ENCODE results near the gene MGLL. TPM values are rescaled to one million over a fixed set of nuclear protein-coding genes. Genes with fewer than 3 reads are reported as not detected.

The MGLL gene
- total RNA-seq, 1 experiment from 2014 or later, result 6.8 TPM

DNA sequence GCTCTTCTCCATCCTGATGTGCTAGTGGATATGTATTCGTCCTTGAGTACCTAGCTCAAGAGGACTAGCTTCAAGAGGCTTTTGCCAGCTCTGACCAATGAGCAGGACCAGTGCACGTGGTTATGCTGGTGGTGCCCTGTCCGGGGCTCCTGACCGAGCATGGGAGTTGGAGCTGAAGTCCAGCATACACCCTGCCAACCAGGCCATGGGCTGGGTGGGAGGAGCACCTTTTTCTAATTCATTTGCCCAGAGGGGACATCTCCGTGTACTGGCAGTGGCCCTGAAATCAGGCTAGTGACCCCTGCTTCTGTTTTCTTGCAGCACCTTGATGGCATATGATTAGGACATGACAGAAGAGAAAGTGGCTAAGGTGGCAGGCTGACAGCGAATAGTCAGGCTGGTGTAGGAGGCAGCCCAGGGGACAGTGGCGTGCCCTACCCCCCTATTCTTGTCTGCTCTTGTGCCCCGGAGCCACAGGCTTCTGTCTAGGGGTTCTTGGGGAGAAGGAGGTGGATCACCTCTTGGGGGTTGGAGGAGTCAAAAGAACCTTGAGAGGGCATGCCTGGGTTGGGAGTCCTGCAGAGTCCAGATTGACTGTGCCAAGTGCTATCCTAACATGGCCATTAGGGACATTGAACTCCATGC, 176.8 kb downstream of the MGLL start:
- DNase-seq (ENCODE audit: low read depth, low spot score) (no peak), ATAC-seq (no peak)
- RAD21 ChIA-PET (ENCODE audit: low non-redundant PET in 1 of 2, low total read pairs in 2 of 2, uncharacterized antibody in 2 of 2, unreplicated experiment in 2 of 2), result no interaction called here
- POLR2A ChIA-PET, result no interaction called here
- Histone ChIP-seq H3K4me1 (ENCODE audit: control insufficient read depth in 1 of 2, insufficient read depth in 2 of 2, low read length in 2 of 2) (no peaks in the 10 kb centered on the region), H3K27me3 (ENCODE audit: insufficient read depth, low read length) (no peaks in the 10 kb centered on the region), H2AFZ (ENCODE audit: low read depth, low read length, poor library complexity, severe bottlenecking) (no peak overlapping the region), H3K79me2 (ENCODE audit: insufficient read depth, low read length) (no peaks in the 10 kb centered on the region), H3K9me2 (ENCODE audit: insufficient read depth) (no peaks in the 10 kb centered on the region), H3K9ac (ENCODE audit: low read length) (no peak overlapping the region), H3K36me3 (ENCODE audit: control insufficient read depth in 1 of 2, insufficient read depth in 2 of 2, low read length in 2 of 2) (no peaks in the 10 kb centered on the region), H3K4me3 (replicated peaks in 1 of 2; ENCODE audit: low read depth in 1 of 2, low read length in 2 of 2) (no peak overlapping the region), H3K27ac (ENCODE audit: low read depth, low read length) (no peak overlapping the region), H3K4me2 (ENCODE audit: low read length) (no peak overlapping the region), H3K9me3 (ENCODE audit: control insufficient read depth in 1 of 2, insufficient read depth in 1 of 2, low read depth in 1 of 2, low read length in 2 of 2) (no peaks in the 10 kb centered on the region), H4K20me1 (ENCODE audit: insufficient read depth) (no peaks in the 10 kb centered on the region)
- intact Hi-C loops (cut with micrococcal nuclease), result no loop called here
- CTCF ChIA-PET, result no interaction called here
- TF ChIP-seq POLR2AphosphoS5 (IDR thresholded peaks at IDR 0.05; ENCODE audit: low read depth, low read length) (no peak), ZFX (IDR thresholded peaks at IDR 0.05) (no peak), EZH2 (IDR thresholded peaks at IDR 0.05) (no peak), SRF (IDR thresholded peaks at IDR 0.05; ENCODE audit: low read depth) (no peak), EGR1 (IDR thresholded peaks at IDR 0.05; ENCODE audit: low read depth) (no peak), YY1 (IDR thresholded peaks at IDR 0.05; ENCODE audit: extremely low read depth, insufficient replicate concordance, low read depth, low read length) (no peak), ZNF274 (IDR thresholded peaks at IDR 0.05; ENCODE audit: low read depth, low read length) (no peak), SIN3A (IDR thresholded peaks at IDR 0.05; ENCODE audit: low read depth) (no peak), JUND (IDR thresholded peaks at IDR 0.05) (no peak), EZH2phosphoT487 (IDR thresholded peaks at IDR 0.05; ENCODE audit: borderline replicate concordance) (no peak), ELF1 (IDR thresholded peaks at IDR 0.05; ENCODE audit: borderline replicate concordance, low read depth) (no peak), FOSL1 (IDR thresholded peaks at IDR 0.05; ENCODE audit: low read depth) (no peak), POLR2A (IDR thresholded peaks at IDR 0.05; ENCODE audit: borderline replicate concordance, extremely low read depth, insufficient read depth, insufficient read length) (no peak), CEBPB (IDR thresholded peaks at IDR 0.05; ENCODE audit: low read depth) (no peak), RAD21 (IDR thresholded peaks at IDR 0.05; ENCODE audit: low read depth) (no peak)
- TF ChIP-seq, protein P1, sequence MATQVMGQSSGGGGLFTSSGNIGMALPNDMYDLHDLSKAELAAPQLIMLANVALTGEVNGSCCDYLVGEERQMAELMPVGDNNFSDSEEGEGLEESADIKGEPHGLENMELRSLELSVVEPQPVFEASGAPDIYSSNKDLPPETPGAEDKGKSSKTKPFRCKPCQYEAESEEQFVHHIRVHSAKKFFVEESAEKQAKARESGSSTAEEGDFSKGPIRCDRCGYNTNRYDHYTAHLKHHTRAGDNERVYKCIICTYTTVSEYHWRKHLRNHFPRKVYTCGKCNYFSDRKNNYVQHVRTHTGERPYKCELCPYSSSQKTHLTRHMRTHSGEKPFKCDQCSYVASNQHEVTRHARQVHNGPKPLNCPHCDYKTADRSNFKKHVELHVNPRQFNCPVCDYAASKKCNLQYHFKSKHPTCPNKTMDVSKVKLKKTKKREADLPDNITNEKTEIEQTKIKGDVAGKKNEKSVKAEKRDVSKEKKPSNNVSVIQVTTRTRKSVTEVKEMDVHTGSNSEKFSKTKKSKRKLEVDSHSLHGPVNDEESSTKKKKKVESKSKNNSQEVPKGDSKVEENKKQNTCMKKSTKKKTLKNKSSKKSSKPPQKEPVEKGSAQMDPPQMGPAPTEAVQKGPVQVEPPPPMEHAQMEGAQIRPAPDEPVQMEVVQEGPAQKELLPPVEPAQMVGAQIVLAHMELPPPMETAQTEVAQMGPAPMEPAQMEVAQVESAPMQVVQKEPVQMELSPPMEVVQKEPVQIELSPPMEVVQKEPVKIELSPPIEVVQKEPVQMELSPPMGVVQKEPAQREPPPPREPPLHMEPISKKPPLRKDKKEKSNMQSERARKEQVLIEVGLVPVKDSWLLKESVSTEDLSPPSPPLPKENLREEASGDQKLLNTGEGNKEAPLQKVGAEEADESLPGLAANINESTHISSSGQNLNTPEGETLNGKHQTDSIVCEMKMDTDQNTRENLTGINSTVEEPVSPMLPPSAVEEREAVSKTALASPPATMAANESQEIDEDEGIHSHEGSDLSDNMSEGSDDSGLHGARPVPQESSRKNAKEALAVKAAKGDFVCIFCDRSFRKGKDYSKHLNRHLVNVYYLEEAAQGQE (IDR thresholded peaks at IDR 0.05; ENCODE audit: low read depth), result no peak
- TF ChIP-seq, protein P2, sequence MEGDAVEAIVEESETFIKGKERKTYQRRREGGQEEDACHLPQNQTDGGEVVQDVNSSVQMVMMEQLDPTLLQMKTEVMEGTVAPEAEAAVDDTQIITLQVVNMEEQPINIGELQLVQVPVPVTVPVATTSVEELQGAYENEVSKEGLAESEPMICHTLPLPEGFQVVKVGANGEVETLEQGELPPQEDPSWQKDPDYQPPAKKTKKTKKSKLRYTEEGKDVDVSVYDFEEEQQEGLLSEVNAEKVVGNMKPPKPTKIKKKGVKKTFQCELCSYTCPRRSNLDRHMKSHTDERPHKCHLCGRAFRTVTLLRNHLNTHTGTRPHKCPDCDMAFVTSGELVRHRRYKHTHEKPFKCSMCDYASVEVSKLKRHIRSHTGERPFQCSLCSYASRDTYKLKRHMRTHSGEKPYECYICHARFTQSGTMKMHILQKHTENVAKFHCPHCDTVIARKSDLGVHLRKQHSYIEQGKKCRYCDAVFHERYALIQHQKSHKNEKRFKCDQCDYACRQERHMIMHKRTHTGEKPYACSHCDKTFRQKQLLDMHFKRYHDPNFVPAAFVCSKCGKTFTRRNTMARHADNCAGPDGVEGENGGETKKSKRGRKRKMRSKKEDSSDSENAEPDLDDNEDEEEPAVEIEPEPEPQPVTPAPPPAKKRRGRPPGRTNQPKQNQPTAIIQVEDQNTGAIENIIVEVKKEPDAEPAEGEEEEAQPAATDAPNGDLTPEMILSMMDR (IDR thresholded peaks at IDR 0.05 in 2 of 3, conservative IDR thresholded peaks at IDR 0.05 in 1 of 3; ENCODE audit: borderline replicate concordance in 1 of 3, insufficient read depth in 1 of 3, low read depth in 2 of 3, low read length in 2 of 3), result no peak
- TF ChIP-seq, protein P3, sequence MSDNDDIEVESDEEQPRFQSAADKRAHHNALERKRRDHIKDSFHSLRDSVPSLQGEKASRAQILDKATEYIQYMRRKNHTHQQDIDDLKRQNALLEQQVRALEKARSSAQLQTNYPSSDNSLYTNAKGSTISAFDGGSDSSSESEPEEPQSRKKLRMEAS (IDR thresholded peaks at IDR 0.05), result no peak
- TF ChIP-seq, protein P4, sequence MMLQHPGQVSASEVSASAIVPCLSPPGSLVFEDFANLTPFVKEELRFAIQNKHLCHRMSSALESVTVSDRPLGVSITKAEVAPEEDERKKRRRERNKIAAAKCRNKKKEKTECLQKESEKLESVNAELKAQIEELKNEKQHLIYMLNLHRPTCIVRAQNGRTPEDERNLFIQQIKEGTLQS (IDR thresholded peaks at IDR 0.05), result no peak
- TF ChIP-seq, protein P5, sequence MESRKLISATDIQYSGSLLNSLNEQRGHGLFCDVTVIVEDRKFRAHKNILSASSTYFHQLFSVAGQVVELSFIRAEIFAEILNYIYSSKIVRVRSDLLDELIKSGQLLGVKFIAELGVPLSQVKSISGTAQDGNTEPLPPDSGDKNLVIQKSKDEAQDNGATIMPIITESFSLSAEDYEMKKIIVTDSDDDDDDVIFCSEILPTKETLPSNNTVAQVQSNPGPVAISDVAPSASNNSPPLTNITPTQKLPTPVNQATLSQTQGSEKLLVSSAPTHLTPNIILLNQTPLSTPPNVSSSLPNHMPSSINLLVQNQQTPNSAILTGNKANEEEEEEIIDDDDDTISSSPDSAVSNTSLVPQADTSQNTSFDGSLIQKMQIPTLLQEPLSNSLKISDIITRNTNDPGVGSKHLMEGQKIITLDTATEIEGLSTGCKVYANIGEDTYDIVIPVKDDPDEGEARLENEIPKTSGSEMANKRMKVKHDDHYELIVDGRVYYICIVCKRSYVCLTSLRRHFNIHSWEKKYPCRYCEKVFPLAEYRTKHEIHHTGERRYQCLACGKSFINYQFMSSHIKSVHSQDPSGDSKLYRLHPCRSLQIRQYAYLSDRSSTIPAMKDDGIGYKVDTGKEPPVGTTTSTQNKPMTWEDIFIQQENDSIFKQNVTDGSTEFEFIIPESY (IDR thresholded peaks at IDR 0.05; ENCODE audit: extremely low read depth, insufficient replicate concordance, low read length), result no peak
- no TSS peak for BruUV-seq (replicated peaks)
